Measurements from ENCODE around the gene RBMX2.
"Not testable (repeated sequence)": the region's sequence is repeated elsewhere in the genome, so short reads cannot be mapped to it uniquely, and the experiment has no call there.

RBMX2 gene

GRCh38 chrX:130418740-130419139 is 17.0 kb downstream of the RBMX2 start:
- TF ChIP-seq GATA1 (IDR thresholded peaks at IDR 0.05; ENCODE audit: low read depth, low read length), result no peak
- no peak for TF ChIP-seq POLR2A (IDR thresholded peaks at IDR 0.05; ENCODE audit: low read length)
- no peak for DNase-seq

GRCh38 chrX:130419263-130419662 is 17.5 kb downstream of the RBMX2 start:
- TF ChIP-seq GATA1 (IDR thresholded peaks at IDR 0.05; ENCODE audit: low read depth, low read length) (no peak), POLR2A (IDR thresholded peaks at IDR 0.05; ENCODE audit: low read length) (no peak)
- no peak for DNase-seq

- DNase-seq, result no peak
- TF ChIP-seq POLR2A (IDR thresholded peaks at IDR 0.05; ENCODE audit: low read length) (no peak), GATA1 (IDR thresholded peaks at IDR 0.05; ENCODE audit: low read depth, low read length) (no peak)
Observed at GRCh38 chrX:130426531-130426930, 24.7 kb downstream of the RBMX2 start.

GRCh38 chrX:130429236-130429635 is 27.4 kb downstream of the RBMX2 start:
- not testable (repeated sequence) for DNase-seq

- TF ChIP-seq POLR2A (IDR thresholded peaks at IDR 0.05; ENCODE audit: low read length) (no peak), GATA1 (IDR thresholded peaks at IDR 0.05; ENCODE audit: low read depth, low read length) (no peak)
Observed at GRCh38 chrX:130435937-130436336, 34.1 kb downstream of the RBMX2 start.

GRCh38 chrX:130437996-130438395 is 36.2 kb downstream of the RBMX2 start:
- not testable (repeated sequence) for DNase-seq

More at GRCh38 chrX:130435937-130436336, 34.1 kb downstream of the RBMX2 start:
- no peak for DNase-seq

- TF ChIP-seq GATA1 (IDR thresholded peaks at IDR 0.05; ENCODE audit: low read depth, low read length), result no peak
- no peak for TF ChIP-seq POLR2A (IDR thresholded peaks at IDR 0.05; ENCODE audit: low read length)
- DNase-seq, result no peak
Observed at GRCh38 chrX:130443875-130444274, 42.1 kb downstream of the RBMX2 start.

- no peak for DNase-seq
- no peak for TF ChIP-seq GATA1 (IDR thresholded peaks at IDR 0.05; ENCODE audit: low read depth, low read length)
- no peak for TF ChIP-seq POLR2A (IDR thresholded peaks at IDR 0.05; ENCODE audit: low read length)
Observed at GRCh38 chrX:130444641-130445336, 43.0 kb downstream of the RBMX2 start.

- DNase-seq, result no peak
Observed at GRCh38 chrX:130446974-130447373, 45.2 kb downstream of the RBMX2 start.

More at GRCh38 chrX:130446974-130447373, 45.2 kb downstream of the RBMX2 start:
- TF ChIP-seq POLR2A (IDR thresholded peaks at IDR 0.05; ENCODE audit: low read length) (no peak), GATA1 (IDR thresholded peaks at IDR 0.05; ENCODE audit: low read depth, low read length) (no peak)
